HG03520 (cell line): ENCODE results near the gene CTSD.

ENCODE experiments used
- ATAC-seq: cut with Tn5 transposase; IDR thresholded peaks from one replicate; pipeline ENCODE4 v1.9.1; 2021; ENCODE audit warnings: mild to moderate bottlenecking, moderate library complexity; ENCODE audit not compliant: unreplicated experiment

Gene CTSD

GRCh38 chr11:1746511-1746931 is 17.2 kb downstream of the CTSD start:
- no peak for ATAC-seq

- ATAC-seq: no peak
Observed at GRCh38 chr11:1745701-1746320, 17.9 kb downstream of the CTSD start.

DNA sequence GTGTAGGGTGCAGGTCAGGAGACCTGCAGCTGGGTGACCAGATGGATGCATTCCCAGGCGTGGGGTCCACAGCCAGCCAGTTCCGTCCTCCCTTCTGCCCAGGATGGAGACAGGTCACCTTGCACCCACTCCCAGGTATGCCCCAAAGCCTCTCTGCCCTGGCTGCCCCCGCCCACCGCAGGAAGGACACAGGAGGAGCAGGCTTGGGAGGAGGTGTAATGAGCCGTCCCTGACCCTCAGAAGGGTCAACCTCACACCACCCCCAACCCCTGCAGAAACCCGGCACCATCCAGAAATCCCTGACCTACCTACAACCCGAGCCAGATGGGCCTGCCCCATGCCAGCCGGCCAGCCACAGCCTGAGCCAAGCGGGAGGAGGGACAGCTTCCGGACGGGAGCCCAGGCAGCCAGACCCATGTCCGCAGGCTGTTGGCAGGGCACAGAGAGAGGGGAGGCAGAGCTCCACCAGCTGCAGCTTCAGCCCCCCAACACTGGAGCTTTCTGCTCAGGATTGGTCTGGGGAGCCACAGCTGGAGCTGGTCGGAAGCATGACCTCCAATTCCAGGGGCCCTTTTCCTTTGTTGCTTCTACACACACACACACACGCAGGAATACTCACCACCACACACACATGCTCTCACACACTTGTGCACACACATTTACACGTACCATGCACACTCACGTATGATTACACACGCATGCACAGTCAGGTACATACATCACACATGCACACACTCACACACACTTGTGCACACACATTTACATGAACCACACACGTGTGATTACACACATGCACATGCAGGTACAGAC is 18.6 kb downstream of the CTSD start:
- no peak for ATAC-seq

GRCh38 chr11:1744137-1744886 is 19.4 kb downstream of the CTSD start:
- ATAC-seq: no peak

- ATAC-seq: no peak
Observed at GRCh38 chr11:1743585-1744136, 20.1 kb downstream of the CTSD start.

DNA sequence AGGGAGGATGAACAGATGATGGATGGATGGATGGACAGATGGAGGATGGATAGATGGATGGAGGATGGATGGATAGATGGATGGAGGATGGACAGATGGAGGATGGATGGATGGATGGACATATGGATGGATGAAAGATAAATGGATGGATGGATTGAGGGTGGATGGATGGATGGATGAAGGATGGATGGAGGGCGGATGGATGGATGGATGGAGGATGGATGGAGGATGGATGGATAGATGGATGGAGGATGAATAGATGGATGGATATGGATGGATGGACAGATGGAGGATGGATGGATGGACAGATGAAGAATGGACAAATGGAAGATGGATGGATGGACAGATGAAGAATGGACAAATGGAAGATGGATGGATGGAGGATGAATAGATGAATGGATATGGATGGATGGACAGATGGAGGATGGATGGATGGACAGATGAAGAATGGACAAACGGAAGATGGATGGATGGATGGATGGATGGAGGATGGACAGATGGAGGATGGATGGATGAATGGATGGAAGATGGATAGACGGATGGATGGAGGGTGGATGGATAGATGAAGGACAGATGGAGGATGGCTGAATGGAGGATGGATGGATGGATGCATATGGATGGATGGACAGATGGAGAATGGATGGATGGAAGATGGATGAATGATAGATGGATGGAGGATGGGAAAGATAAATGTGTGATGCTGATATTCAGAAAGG is 20.7 kb downstream of the CTSD start:
- no peak for ATAC-seq

GRCh38 chr11:1742371-1742770 is 21.4 kb downstream of the CTSD start:
- no peak for ATAC-seq

- no peak for ATAC-seq
Observed at GRCh38 chr11:1741741-1742140, 22.0 kb downstream of the CTSD start.

DNA sequence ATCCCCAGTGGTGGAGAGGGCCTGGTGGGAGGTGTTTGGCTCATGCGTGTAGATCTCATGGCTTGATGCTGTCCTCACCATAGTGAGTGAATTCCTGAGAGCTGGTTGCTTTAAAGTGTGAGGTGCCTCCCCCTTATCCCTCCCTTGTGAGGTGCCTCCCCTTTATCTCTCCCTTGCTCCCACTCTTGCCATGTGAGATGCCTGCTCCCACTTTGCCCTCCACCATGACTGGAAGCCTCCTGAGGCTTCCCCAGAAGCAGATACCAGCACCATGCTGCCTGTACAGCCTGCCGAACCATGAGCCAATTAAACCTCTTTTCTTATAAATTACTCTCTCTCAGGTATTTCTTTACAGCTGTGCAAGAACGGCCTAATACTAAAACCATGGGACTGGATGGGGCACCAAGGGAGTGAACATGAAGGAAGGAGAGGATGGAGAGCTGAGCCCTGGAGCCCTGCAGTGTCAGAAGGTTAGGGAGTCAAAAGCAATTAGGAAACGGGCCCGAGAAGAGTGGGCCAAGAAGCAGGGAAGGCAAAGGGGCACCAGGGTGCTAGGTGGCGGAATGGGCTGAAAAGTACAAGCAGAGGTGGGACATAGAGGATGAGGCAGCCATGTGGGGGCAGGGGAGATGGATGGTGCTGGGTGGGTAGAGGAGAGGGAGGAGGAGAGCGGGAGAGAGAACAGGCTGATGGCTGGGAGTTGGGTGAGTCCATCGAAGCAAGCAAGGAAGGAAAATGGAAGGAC is 22.8 kb downstream of the CTSD start:
- no peak for ATAC-seq

DNA sequence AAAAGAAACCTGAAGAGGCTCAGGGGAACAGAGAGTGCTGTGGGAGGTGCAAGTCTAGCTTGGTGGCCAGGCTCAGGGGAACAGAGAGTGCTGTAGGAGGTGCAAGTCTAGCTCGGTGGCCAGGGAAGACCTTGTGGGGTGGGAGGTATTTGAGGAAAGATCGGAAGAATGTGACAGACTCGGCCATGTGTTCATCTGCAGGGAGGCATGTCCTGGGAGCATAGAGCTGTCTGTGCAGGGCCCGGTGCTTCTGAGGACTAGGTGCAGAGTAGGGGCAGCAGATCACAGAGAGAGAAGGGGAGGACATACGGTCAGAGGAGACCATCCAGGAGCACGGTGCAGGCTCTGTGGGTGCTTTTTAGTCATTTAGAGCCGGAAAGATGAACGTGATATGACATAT is 24.2 kb downstream of the CTSD start:
- no peak for ATAC-seq

- ATAC-seq: no peak
Observed at GRCh38 chr11:1738380-1738779, 25.3 kb downstream of the CTSD start.

GRCh38 chr11:1737080-1737757 is 26.5 kb downstream of the CTSD start:
- ATAC-seq: no peak

- ATAC-seq: no peak
Observed at GRCh38 chr11:1736447-1736992, 27.2 kb downstream of the CTSD start.

GRCh38 chr11:1735271-1735670 is 28.5 kb downstream of the CTSD start:
- no peak for ATAC-seq

- no peak for ATAC-seq
Observed at GRCh38 chr11:1734641-1735081, 29.1 kb downstream of the CTSD start.

DNA sequence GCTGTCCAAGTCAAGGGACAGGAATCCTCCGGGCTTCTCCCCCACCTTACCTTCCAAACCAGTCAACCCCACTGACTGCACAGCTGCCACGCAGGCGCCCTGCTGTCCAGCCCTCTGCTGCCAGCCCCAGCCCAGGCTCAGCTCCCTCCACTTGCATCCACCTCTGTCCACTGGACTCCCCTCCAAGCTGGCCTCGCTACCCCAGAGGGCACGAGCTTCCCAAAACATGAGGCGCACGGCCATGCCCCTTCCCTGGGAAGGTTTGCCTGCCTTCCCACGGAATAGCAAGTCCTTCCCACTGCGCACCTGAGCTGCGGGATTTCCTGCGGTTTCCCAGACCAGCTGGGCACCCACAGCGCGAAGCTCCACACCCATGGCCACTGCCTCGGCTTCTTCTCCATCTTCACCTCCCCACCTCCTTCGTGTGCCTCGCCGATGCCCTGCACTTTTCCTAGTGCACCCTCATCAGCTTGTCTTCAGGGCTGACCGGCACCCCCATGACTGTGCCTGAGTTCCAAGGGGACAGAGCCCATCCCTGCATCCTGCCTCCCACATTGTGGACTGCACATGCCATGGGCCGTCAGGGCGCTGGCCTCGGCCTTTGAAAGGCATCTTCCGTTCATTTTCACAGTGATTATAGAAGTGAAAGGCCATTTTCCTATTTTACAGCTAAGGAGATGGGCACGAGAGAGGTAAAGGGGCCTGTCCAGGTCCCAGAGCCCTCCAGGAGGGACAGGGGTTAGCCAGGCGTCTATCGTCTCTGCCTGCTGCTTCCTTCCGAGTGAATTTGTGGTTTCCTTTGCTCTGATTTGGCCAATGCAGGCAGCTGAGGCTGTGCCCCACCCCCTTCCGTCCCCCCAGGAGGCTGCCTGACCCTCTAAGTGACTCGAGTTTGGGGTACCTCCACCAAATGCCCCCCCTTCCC is 29.7 kb downstream of the CTSD start:
- ATAC-seq: no peak

- no peak for ATAC-seq
Observed at GRCh38 chr11:1733009-1733715, 30.6 kb downstream of the CTSD start.
